NCI-H446 (cell line): ENCODE data around the gene TCF7.

Source experiments
- DNase-seq, 2 experiments: peaks; one replicate each; lab custom pipeline; 2025; lab: John Stamatoyannopoulos, UW

TCF7 gene

DNA sequence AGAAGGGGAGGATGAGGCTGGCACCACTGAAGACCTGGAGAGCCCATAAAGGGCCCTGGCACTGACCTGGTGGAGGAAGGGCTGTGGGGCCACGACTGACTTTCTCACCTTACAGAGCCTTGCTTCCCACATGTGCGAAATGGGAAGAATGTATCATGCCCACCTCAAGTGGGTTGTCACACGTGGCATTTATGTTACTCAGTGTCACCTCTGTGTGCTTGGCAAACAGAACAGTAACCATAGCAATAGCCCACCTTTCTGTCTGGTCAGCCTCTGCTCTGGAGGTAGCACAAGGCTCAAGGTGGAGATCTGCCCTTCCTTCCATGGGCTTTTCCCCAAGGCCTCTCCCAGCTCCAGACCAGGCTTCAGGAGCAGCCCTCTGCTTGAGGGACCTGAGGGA is 16.7 kb downstream of the TCF7 start:
- no peak for DNase-seq

DNA sequence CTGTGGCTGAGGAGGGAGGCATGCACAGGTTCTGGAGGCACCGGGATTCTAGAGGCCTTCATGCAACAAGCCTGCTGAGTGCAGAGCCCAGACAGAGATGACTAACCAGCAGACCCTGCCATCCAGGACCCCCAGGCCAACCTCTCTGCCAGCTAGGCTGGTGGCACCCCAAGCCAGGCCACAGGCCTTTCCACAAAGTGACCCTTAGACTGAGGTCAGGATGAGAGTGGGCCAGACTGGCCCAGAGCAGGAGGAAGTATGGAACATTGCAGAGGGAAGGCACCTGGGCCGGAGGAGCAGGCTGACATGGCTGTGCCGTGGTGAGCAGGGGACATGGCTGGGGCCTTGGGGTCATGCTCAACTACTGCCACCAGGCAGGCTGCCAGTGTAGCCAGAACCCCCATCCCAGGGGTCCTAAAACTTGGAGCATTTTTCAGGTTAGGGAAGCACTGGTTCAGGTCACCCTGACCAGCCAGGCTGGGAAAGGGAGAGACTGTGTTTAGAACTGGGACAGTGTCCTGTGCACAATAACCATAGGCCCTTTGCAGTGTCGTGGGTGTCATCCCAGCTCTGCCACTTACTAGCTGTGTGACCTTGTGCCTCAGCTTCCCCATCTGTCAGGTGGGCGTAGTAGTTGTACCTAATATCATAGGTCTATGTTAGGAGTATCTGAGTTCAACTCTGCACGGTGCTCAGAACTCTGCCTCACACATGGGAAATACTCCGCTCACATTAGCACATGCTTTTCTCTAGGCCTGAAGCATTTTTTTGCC is 17.3 kb downstream of the TCF7 start:
- no peak for DNase-seq

DNA sequence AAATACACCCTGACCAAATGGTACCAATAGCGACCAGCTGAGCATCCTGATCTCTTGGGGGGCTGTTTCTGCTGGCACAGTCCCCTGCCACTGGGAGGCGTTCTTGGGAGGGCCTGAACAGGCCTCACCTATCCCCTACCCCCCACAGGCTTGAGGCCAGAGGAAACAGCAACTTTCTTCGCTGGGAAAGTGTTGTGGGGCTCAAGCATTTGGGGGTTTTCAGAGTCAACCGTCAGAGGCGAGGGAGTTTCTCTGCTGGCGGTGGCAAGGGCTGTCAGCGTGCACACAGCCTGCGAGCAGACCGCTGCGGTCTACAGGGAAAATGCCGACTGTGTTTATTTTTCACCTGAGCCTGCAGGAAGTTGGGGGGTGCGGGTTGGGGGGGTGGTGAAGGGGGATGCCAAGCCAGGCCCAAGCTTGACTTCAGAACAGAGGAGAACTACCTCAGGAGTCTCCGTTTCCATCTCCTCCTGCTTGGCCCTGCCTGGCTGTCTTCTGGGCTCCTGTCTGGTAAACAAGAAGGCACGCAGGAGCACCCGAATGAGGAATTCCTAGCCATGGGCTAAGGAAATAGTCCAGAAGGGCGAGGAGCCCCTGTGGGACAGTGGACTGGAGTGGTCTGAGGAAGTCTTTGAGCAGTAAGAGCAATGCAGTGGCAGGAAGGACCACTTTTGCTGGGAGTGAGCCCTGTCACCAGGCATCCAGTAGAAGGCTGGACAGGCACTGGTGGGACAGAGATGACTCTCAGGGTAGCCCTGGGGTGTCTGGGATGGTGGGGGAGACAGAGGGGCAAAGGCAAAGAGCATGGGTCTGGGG is 18.1 kb downstream of the TCF7 start:
- DNase-seq: no peak

DNA sequence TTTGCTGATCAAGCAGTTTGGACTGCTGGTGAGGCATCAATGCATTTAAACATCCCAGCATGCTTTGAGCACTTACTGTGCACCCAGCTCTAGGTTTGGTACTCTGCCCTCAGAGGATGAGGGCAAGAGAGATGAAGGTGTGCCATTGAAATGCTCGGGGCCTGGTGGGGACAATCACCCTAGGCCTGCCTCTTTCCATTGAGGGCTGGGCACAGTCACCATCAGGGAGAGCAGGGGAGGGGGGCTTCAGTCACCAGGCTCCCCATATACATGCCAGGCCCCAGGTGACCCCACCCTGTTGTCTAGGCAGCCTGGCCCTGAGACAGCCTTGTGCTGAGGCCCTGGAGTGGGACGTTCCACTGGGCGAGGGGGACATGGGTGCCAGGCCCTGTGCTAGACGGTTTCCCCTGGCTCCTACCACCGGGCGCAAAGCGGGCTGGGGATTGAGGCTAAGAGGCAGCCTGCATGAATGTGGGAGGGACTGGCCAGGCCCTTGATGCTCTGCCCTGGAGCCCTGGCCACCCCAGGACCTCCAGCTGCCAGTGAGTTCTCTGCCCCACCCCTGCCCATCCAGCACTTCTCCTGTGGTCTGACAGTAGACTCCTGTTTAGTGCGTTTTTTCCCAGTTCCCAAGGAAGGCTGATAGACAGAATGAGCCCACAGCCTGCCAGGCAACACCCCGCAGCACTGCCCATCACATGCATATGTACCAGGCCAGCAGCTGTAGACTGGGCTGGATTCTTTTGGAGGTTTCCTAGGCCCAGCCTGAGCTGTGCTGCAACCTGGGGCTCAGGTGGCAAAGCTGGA is 18.9 kb downstream of the TCF7 start:
- DNase-seq: no peak

DNA sequence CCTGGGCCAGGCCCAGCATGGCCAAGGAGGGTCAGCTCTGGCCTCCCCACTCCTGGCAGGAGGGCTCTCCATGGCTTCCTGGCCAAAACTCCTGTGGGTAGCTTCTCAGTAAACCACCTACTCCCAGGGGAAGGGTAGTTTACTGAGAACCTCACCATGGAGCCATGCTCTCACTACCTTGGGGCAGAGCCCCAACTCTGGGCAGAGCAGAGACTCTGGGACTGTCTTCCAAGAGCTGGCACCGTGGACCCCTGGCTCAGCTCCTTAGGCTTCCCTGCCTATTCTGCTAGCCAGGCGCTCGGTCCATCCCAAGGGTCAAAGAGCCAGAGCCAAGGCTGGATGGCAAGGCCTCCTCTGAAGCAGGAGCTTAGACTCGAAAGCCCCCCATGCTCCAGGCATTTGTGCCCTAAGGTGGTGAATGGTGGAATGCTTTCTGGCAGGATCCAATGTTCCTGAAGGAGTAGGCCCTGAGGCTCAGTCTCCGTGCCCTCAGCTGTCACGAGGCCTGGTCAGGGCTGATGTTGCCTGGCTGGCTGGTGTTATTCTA is 19.6 kb downstream of the TCF7 start:
- DNase-seq: no peak

DNA sequence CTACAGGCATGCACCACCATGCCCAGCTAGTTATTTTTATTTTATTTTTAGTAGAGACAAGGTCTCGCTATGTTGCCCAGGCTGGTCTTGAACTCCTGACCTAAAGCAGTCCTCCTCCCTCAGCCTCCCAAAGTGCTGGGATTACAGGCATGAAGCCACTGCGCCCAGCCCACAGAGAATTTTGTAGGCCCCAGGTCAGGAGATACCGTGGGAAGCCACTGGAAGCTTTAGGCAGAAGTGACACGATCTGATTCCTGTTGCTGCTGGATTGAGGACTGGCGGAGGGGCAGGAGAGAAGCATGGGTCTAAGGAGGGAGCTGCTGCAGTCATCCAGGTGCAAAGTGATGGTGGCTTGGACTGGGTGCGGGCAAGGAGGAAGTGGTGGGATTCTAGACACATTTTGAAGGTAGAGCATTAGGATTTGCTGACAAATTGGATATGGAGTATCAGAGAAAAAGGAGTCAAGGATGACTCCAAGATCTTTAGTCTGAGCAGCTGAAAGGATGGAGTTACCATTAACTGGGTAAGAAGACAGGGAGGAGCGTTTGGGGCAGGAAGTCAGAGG is 20.7 kb downstream of the TCF7 start:
- no peak for DNase-seq

DNA sequence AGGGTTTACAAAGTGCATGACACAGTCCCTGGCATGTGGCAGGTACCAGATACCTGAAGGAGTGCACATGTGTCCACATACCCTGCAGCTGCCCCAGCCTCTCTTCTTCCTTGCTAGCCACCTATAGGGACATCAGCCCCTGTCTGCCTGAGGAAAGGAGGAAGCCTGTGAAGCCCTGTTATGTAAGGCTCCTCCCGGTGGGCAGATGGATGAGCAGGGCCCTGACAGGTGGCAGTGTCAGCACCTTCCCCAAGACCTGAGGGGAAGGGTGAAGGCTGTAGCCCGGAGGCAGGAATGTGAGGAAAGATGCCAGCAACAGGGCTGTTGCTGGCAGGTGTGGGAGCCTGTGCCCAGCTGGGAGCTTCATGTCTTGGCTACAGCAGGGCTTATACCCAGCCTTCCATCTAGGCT is 21.7 kb downstream of the TCF7 start:
- DNase-seq: no peak

DNA sequence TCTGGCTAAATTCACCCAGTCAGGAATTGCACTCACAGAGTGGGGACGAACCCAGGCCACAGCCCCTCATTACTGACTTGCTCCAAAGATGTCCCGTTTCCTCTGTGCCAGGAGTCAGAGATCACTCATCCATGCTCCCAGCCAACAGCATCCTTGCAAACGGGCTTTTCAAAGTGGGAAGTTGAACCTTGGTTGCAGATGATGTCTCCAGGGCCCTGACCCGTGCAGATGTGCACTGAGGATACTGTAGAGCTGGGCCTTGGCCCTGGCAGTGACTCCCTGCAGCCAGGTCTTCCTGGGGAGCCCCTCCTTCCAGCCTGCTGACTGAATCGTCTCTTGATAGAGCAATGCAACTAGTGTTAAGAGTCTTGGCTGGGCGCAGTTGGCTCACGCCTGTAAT is 22.3 kb downstream of the TCF7 start:
- DNase-seq: no peak

DNA sequence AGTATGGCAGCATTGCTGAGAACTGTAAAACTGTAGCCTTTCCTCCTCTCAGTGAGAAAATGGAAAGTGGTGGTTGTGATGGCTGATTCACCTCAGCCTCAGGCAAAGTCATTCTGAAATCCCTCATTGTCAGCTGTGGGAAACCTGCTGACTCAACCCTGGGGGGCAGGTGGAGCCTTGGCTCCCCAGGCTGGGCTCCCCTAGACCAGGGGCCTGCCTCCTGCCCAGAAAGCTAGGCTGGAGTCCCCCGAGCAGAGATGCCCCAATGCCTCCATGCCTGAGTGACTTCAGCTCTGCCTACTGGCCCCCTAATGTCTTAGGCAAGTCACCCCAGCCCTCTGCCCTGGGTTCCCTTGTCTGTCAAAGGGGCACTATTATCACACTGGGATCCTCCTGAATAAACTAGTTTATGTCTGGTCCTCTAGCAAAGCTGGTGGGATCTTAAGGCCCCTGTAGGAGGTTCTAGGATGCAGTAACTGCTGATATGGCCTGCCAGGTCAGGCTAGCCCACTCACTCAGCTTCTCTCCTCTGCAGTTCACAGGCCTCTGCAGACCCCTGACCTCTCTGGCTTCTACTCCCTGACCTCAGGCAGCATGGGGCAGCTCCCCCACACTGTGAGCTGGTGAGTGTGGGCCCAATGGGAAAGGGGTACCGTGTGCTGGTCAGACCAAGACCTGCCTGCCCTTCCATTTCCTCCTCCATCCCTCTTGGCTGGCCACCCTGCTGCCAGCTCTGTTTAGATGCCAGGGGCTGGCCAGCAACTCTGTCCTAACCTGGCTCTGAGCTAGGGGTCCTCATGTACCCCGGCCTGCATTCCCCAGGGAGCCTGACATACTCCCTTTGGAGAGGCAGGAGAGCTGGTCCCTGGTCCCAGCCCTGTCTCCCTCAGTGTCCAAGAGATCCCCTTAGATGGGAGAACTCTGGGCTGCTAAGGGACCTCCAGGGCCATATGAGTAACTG is 24.2 kb downstream of the TCF7 start:
- no peak for DNase-seq

DNA sequence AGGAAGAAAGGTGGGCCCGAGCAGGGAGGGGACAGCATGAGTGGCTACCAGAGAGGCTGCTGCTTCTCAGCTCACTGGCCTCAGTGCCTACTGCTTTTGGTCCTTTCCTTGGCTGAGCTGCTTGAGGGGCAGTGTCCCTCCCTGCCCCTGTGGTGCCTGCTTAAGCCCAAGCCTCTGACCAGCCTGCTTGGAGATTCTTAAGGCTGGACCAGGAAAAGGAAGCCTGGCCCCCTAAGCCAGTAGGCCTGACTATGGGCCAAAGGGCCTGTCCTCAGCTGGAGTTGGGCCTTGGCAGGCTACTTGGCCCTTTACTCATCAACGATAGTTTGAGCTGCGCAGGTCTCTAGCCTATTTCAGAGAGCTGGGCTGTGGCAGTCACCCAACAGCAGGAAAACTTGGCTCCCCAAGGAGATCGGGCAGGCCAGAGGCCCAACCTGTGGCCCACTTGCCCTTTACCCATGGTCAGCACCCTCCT is 24.9 kb downstream of the TCF7 start:
- DNase-seq: no peak

DNA sequence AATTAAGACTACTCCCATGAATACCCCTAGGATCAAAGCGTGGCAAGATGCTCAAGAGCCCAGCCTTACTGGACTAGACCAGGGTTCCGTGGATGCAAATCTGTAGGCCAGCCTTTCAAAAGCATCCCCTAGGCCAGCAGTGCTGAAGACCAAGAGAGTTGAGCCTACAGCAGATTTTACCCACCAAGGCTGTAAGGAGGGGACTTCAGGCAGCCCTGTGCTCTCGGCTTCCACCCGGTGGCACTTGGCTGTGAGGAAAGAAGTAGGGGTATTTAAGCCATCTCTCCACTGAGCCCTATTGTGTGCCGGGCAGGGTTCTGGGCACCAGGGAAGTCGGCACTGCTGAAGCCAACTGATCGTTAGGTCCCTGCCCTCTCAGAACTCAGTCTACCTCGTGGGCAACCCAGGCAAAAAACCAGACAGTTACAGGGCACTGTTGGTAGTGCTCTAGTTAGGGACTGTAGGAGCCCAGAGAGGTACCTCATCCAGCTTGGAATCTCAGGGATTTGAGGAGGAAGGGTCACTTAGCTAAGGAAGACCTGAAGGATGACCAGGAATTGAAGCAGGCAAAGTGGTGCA is 25.5 kb downstream of the TCF7 start:
- DNase-seq: no peak

DNA sequence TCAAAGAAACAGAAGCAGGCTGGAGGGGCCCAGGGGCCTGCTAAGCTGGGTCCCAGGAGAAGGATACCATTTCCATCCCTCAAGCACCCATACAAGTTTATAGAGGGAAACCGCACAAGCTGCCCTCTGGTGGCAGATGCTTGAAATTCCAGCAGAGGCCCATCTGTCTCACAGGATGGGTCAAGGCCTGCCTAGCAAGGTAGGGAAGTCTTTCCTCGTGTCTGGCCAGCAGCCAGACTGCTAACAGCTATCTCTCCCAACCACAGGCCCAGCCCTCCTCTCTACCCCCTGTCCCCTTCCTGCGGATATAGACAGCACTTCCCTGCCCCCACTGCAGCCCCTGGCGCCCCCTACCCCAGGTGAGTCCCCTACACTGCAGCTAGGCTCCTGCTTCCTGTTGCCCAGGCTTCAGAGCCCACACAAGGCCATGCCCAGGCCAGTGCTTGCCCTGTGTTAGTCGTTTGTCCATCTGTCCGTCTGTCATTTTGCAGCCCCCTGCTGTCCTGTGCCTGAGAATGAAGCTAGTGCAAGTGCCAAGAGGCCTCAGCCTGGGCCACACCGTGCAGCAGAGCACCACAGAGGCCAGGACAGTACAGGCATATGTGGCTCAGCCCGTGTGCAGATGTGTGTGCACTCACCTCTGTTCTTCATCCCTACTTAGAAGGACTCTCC is 26.2 kb downstream of the TCF7 start:
- DNase-seq: peak; percentile 49 to 69

DNA sequence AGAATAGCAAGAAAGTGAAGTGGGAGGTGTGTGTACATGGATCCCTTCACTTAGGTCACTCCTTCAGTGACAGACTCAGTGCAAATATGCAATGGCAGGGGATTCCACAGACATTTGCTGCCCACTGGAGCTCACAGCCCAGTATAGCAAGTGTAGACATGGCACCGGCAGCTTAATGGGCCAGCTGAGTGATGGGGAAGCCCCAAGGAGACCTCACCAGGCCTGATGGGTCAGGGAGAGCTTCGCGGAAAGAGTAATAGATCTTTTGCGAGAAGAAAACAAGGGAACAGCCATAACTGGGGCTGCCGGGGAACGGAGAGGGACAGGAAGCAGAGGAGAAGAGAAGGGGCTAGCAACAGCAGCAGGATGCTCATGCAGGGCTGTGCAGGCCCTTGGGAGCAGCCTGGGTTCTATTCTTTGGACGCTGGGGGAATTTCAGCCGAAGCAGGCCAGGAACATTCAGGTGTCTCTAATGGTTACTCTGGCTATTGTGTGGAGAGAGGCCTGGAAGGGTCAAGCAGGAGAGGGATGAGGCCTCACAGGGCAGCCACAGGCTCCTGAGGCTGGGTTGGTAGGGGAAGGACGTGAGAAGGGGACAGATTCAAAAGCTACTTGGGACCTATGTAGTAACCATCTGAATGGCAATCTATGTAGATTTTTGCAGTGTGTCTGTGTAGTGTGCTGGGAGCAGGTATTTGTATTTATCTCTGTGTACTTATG is 27.0 kb downstream of the TCF7 start:
- no peak for DNase-seq

DNA sequence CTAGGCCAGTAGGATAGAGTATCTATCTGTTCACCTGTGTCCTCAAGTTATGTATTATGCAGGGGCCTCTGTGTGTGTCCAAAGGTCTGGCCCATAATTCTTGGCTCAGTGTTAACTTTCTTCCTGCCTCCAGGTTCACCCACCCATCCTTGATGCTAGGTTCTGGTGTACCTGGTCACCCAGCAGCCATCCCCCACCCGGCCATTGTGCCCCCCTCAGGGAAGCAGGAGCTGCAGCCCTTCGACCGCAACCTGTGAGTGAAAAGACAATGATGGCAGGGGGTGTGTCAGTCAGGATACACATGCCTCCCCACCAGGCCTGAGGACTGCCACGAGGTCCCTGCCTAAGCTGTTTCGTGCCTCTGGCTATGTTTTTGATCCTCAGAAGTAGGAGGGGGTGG is 27.6 kb downstream of the TCF7 start:
- no peak for DNase-seq

DNA sequence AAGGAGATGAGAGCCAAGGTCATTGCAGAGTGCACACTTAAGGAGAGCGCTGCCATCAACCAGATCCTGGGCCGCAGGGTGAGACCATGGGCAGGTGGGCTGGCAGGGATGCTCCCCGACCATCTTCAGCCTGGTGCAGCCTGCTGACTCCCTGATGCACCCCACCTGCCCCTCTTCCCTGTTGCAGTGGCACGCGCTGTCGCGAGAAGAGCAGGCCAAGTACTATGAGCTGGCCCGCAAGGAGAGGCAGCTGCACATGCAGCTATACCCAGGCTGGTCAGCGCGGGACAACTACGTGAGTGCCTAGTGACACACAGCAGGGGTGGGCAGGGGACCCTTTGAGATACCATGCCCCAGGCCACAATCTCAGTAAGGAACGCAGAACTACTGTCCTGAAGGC is 28.3 kb downstream of the TCF7 start:
- DNase-seq: no peak

DNA sequence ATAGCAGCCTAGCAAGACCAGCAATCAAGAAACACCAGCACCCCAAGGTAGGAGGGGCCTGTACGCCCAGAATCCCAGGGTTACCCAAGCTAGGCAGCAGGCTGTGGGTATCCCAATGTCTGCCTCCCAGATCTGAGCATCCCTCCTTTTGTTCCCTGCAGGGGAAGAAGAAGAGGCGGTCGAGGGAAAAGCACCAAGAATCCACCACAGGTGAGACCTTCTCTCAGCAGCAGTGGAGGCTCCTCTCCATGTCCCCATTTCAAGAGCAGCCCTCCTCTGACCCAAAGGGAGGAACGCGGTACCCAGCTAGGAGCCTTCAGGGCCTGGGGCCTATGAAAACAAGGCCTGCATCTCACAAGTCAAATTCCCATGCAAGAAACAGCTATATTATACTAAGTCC is 28.9 kb downstream of the TCF7 start:
- no peak for DNase-seq

DNA sequence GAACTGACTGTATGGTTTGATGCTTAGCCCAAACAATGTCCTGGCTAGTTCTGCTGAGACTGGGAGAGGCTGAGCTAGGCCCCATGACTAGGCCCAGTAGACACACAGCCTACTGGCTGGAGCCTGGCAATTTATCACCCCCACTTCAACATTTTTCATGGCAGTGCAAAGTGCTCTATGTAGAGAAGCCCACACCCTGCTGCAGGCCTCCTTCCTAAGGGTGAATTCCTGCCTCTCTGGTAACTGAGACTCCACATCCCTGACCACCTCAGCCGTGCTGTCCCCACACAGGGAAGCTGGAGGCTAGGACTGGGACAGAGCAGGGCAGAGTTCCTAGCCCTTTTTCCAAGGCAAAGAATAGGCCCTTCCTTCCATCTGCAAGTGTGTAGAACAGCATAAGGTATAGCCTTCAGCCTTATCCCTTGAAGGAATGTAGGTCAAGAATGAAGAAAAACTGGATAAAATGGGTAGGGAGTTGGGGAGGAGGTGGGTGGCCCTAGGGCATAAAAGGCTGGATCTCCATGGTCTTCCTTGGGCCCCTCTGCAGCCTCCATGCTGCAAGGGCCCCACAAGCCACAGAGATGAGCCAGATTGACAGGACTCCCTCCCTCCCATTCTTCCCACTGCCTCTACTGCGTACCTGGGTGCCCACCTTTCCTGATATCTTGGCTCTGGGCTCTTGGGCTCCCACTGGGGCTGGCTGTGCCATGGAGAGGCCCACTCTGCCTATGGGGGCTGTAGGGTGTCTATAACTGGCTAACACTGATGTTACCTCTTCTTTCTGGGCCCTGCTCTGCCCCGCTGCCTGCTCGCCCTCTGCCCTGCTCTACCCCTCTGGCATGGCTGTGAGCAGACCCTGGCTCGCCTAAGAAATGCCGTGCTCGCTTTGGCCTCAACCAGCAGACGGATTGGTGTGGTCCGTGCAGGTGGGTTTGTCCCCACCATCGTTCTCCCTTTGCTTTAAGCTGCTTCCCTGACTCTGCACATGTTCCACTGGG is 29.8 kb downstream of the TCF7 start:
- no peak for DNase-seq
